ENCODE measurements around the gene MED25.

DNA sequence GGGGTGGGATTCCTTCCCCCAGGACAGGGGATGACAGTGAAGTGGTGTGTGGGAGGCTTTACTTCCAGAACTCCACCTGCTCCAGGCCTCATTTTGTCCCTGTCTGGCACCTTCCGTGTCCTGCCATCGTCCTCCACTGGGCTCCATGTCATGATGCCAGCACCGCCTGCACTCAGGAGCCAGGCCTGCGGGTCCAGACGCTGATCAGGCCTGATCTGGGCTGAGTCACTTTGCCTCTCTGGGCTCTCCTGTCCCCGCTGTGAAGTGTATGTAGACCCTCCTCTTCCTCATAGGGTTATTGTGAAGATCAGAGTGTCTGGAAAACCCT, 14.6 kb upstream of the MED25 start:
- TF ChIP-seq POLR2A (IDR thresholded peaks at IDR 0.05; ENCODE audit: low read depth, low read length) (no peak), RFX5 (IDR thresholded peaks at IDR 0.05; ENCODE audit: low read depth, low read length) (no peak), CTCF (conservative IDR thresholded peaks at IDR 0.05; ENCODE audit: low read depth, low read length) (no peak), MAFK (IDR thresholded peaks at IDR 0.05; ENCODE audit: low read depth, low read length) (no peak), BHLHE40 (IDR thresholded peaks at IDR 0.05; ENCODE audit: low read depth, low read length) (no peak), NFE2L2 (IDR thresholded peaks at IDR 0.05; ENCODE audit: low read depth, low read length) (no peak), MXI1 (IDR thresholded peaks at IDR 0.05; ENCODE audit: borderline replicate concordance, low read depth, low read length) (no peak), FOS (IDR thresholded peaks at IDR 0.05; ENCODE audit: low read depth, low read length) (no peak)

Data from IMR-90 (cell line).